Measurements from ENCODE around the gene PHC1.
"Not testable (repeated sequence)": the region's sequence is repeated elsewhere in the genome, so short reads cannot be mapped to it uniquely, and the experiment has no call there.

The PHC1 gene

DNA sequence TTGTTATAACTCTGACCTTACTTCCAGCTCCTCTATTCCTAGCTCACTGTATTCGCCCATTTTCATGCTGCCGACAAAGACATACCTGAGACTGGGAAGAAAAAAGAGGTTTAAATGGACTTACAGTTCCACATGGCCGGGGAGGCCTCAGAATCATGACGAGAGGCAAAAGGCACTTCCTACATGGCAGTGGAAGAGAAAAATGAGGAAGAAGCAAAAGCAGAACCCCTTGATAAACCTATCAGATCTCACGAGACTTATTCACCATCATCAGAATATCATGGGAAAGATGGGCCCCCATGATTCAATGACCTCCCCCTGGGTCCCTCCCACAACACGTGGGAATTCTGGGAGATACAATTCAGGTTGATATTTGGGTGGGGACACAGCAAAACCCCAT, 14.5 kb upstream of the PHC1 start:
- Histone ChIP-seq H3K27me3 (ENCODE audit: low read depth) (no peaks in the 10 kb centered on the region), H3K36me3 (replicated peaks) (no peaks in the 10 kb centered on the region), H3K4me1 (no peaks in the 10 kb centered on the region), H3K9me3 (no peaks in the 10 kb centered on the region), H3K4me3 (no peak overlapping the region)
- in situ Hi-C loops (cut with MboI; ENCODE audit: low sequenced_read_pairs), result no loop called here
- DNase-seq (ENCODE audit: low spot score in 2 of 2), result no peak

DNA sequence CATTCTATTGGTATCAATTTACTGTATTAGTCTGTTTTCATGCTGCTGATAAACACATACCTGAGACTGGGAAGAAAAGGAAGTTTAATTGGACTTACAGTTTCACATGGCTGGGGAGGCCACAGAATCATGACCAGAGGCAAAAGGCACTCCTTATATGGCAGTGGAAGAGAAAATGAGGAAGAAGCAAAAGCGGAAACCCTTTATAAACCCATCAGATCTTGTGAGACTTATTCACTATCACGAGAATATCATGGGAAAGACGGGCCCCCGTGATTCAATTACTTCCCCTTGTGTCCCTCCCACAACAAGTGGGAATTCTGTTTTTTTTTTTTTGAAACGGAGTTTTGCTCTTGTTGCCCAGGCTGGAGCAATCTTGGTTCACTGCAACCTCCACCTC, 11.6 kb upstream of the PHC1 start:
- H3K36me3 ChIP-seq (replicated peaks); H3K4me3 ChIP-seq; H3K27me3 ChIP-seq (ENCODE audit: low read depth); DNase-seq (ENCODE audit: low spot score in 2 of 2); in situ Hi-C loops (cut with MboI; ENCODE audit: low sequenced_read_pairs); H3K9me3 ChIP-seq: not testable (repeated sequence)
- H3K4me1 ChIP-seq, result peaks cover 20% of the 10 kb centered on the region

DNA sequence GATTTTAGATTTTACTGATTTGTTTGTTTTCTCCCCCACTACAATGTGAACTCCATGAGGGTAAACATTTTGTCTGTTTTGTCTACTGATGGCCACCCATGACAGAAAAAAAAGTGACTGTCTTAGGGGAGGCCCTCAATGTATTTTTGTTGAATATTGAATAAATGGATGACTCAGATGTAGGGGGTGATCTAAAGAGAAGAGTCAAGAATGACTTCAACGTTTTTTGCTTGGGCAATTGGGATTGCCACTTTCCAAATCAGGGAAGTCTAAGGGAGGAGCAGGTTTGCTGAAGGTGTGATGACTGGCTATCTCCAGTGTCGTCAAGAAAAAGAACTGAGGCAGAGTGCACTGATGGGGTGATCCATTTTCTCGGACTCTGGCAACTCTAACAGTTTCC, 10.7 kb upstream of the PHC1 start:
- Histone ChIP-seq H3K36me3 (replicated peaks) (no peaks in the 10 kb centered on the region), H3K4me1 (peaks cover 20% of the 10 kb centered on the region), H3K4me3 (no peak overlapping the region), H3K9me3 (no peaks in the 10 kb centered on the region), H3K27me3 (ENCODE audit: low read depth) (no peaks in the 10 kb centered on the region)
- in situ Hi-C loops (cut with MboI; ENCODE audit: low sequenced_read_pairs), result no loop called here
- DNase-seq (ENCODE audit: low spot score in 2 of 2), result no peak

DNA sequence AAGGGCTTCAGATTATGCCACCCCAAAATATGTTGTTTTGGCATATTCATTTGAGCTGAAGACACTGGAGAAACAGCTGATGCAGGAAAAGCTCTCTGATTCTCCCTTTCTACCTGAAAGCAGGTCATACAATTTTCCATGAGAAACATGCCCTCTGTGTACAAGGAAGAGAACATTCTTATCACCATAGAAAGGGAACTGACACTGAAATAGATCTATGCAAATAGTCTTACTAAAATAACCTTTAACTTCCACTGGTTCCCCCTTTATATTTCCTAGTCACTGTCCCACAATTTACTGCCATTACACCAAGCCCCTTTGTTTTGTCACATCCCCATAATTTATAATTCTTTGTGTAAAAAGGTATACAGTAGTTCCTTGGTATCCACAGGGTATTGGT, 9.6 kb upstream of the PHC1 start:
- H3K4me1 ChIP-seq, result peaks cover 20% of the 10 kb centered on the region
- H3K9me3 ChIP-seq, result no peaks in the 10 kb centered on the region
- no peaks in the 10 kb centered on the region for H3K36me3 ChIP-seq (replicated peaks)
- no peaks in the 10 kb centered on the region for H3K27me3 ChIP-seq (ENCODE audit: low read depth)
- no peak overlapping the region for H3K4me3 ChIP-seq
- DNase-seq (ENCODE audit: low spot score in 2 of 2), result no peak
- in situ Hi-C loops (cut with MboI; ENCODE audit: low sequenced_read_pairs), result no loop called here

DNA sequence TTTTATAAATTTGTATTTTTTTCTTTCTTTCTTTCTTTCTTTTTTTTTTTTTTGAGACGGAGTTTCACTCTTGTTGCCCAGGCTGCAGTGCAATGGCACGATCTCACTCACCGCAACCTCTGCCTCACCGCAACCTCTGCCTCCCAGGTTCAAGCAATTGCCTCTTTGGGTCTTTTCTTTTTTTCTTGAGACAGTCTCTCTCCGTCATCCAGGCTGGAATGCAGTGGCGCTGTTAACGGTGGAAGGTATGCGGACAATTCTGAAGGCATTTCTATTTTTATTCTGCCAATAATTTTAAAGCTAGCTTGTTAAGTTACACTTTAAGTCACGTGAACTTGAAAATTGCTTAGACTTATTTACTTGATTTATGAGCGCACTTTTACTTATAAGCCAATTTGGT, 8.8 kb upstream of the PHC1 start:
- no peaks in the 10 kb centered on the region for H3K27me3 ChIP-seq (ENCODE audit: low read depth)
- H3K4me3 ChIP-seq, result no peak overlapping the region
- no peaks in the 10 kb centered on the region for H3K9me3 ChIP-seq
- peaks cover 24% of the 10 kb centered on the region for H3K4me1 ChIP-seq
- no peak for DNase-seq (ENCODE audit: low spot score in 2 of 2)
- no peaks in the 10 kb centered on the region for H3K36me3 ChIP-seq (replicated peaks)
- in situ Hi-C loops (cut with MboI; ENCODE audit: low sequenced_read_pairs), result no loop called here

DNA sequence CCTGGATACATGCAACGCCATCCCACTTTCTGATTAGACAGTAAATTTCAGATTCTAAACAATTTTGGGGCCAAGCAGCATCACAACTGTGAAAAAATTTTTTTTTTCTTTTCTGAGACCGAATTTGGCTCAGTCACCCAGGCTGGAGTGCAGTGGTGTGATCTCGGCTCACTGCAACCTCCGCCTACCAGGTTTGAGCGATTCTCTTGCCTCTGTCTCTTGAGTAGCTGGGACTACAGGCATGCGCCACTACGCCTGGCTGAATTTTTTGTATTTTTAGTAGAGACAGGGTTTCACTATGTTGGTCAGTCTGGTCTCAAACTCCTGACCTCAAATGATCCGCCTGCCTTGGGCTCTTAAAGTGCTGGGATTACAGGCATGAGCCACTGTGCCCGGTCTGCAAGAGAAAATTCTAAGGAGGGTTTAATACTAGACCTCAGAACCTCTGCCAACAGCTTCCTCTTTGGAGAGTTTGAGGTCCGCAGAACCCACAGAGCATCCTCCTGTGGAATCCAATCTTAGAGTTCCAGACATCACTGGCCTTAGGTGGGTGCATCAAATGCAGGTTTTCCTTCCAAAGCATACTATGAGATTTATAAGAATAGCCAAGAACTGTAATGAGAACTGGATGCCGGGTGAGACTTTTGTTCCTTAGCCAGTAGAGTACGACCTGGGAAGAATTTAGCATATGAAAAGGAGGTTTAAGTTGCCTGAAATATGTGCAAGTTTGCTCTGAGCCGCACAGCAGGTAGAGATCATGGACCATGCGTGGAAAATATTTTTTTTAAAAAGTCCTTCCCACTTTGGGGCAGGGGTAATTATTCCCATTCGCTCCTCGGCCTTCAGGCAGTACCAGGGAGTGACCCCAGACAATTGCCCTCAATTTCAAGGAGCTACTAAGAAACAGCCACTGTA, 7.8 kb upstream of the PHC1 start:
- Histone ChIP-seq H3K27me3 (ENCODE audit: low read depth) (no peaks in the 10 kb centered on the region), H3K36me3 (replicated peaks) (no peaks in the 10 kb centered on the region), H3K4me1 (peaks cover 30% of the 10 kb centered on the region), H3K9me3 (no peaks in the 10 kb centered on the region), H3K4me3 (no peak overlapping the region)
- DNase-seq (ENCODE audit: low spot score in 2 of 2), result peak; percentile 44 to 81
- in situ Hi-C loops (cut with MboI; ENCODE audit: low sequenced_read_pairs), result no loop called here

DNA sequence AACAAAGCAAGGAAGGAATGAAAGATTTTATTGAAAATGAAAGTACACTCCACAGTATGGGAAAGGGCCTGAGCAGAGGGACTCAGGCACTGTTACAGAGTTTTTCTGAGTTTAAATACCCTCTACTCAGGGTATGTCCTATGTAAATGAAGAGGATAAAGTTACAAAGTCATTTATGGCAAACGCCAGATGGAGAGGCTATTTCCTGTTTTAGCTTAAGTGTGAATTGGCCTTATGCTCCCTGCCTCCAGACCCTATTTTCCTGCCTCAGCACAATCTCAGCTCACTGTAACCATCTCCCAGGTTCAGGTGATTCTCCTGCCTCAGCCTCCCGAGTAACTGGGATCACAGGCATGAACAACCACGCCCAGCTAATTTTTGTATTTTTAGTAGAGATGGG, 6.8 kb upstream of the PHC1 start:
- Histone ChIP-seq H3K9me3 (no peaks in the 10 kb centered on the region), H3K4me3 (no peak overlapping the region), H3K36me3 (replicated peaks) (no peaks in the 10 kb centered on the region), H3K4me1 (peaks cover 38% of the 10 kb centered on the region), H3K27me3 (ENCODE audit: low read depth) (no peaks in the 10 kb centered on the region)
- in situ Hi-C loops (cut with MboI; ENCODE audit: low sequenced_read_pairs), result no loop called here
- no peak for DNase-seq (ENCODE audit: low spot score in 2 of 2)

DNA sequence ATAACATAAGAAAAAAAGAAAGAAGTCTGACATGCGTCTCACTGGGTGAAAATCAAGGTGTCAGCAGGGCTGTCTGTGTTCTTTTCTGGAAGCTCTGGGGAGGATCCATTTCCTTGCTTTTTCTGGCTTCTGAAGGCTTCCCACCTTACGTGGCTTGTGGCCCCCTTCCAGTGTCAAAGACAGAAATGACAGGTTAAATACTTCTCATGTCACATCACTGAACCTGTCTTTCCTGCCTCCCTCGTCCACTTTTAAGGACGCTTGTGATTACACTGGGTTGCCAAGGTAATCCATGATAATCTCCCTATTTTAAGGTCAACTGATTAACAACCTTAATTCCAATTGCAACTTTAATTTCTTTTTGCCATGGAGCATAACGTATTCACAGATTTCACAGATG, 4.6 kb upstream of the PHC1 start:
- in situ Hi-C loops (cut with MboI; ENCODE audit: low sequenced_read_pairs), result no loop called here
- Histone ChIP-seq H3K4me1 (peaks cover 53% of the 10 kb centered on the region), H3K36me3 (replicated peaks) (no peaks in the 10 kb centered on the region), H3K9me3 (no peaks in the 10 kb centered on the region), H3K4me3 (no peak overlapping the region), H3K27me3 (ENCODE audit: low read depth) (no peaks in the 10 kb centered on the region)
- DNase-seq (ENCODE audit: low spot score in 2 of 2), result no peak

DNA sequence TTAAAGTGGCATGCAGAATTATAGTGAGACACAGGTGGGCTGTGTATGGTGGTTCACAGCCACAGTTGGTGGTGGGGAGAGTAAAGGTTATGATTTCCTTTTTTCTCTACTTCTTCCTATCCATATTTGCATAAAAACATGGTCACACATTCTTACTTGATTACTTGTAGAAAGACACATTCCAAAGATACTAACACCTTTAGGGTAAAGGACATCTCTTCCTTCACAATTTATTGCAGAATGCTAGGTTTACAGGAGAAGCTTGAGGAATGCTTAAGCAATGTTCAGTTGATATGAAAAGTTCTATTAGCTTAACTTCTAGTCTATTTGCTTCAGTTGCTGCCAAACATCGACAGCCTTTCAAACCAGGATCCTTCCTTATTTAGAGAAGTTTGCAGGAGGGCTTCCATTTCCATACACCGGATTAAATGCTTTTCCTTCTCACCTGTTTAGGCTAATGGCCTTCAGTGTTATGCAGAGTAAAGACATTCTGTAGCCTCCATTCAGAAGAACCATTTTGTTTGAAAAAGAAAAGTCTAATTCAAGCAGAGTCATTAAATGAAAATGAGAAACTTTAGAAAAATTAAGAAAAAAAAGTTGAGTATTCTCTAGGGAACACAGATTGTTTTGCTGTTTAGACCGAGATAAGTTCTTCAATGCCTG, 2.6 kb upstream of the PHC1 start:
- DNase-seq (ENCODE audit: low spot score in 2 of 2), result peak; percentile 33 to 89
- in situ Hi-C loops (cut with MboI; ENCODE audit: low sequenced_read_pairs), result no loop called here
- Histone ChIP-seq H3K27me3 (ENCODE audit: low read depth) (no peaks in the 10 kb centered on the region), H3K4me1 (peaks cover 53% of the 10 kb centered on the region), H3K36me3 (replicated peaks) (no peaks in the 10 kb centered on the region), H3K4me3 (no peak overlapping the region), H3K9me3 (no peaks in the 10 kb centered on the region)

DNA sequence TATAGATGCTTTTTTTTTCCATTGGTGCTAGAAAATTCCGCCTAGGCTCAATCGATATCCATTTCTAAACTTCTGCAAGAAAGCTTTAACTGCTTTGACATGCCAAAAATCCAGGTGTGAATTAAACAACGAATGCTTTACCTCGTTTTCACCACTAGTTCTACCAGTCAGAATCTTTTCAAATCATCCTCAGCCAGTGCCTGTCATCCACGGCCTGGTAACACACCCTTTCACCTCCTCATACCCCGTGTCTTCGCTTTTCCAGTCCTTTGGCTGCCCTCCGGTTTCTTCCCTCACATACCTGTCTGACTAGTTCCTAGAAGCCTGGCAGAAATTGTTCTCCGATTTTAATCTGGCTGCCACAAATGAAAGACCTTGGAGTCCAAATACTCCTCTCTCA, 1.4 kb upstream of the PHC1 start:
- Histone ChIP-seq H3K27me3 (ENCODE audit: low read depth) (no peaks in the 10 kb centered on the region), H3K4me3 (no peak overlapping the region), H3K4me1 (peaks cover 43% of the 10 kb centered on the region), H3K9me3 (no peaks in the 10 kb centered on the region), H3K36me3 (replicated peaks) (no peaks in the 10 kb centered on the region)
- peak; percentile 12 to 26 for DNase-seq (ENCODE audit: low spot score in 2 of 2)
- in situ Hi-C loops (cut with MboI; ENCODE audit: low sequenced_read_pairs), result no loop called here

DNA sequence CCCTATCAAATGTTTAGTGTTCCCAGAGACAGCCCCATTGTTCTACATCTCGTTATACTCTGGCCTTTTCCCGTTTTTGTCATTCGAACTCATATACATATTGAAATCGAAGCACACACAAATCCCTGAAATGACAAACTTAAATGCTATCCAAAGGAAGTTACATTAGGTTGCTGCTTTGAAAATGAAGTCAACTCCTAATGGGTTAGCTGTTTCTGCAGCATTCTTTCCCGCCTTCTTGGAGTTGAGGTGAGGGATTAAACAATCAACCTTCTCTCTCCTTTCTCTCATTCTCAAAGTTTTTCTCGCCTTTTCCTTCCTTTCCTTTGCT, 642 bp upstream of the PHC1 start:
- Histone ChIP-seq H3K9me3 (no peaks in the 10 kb centered on the region), H3K27me3 (ENCODE audit: low read depth) (no peaks in the 10 kb centered on the region), H3K4me1 (peaks cover 43% of the 10 kb centered on the region), H3K36me3 (replicated peaks) (no peaks in the 10 kb centered on the region), H3K4me3 (peak overlapping the region; percentile 63)
- no peak for DNase-seq (ENCODE audit: low spot score in 2 of 2)
- in situ Hi-C loops (cut with MboI; ENCODE audit: low sequenced_read_pairs), result no loop called here

DNA sequence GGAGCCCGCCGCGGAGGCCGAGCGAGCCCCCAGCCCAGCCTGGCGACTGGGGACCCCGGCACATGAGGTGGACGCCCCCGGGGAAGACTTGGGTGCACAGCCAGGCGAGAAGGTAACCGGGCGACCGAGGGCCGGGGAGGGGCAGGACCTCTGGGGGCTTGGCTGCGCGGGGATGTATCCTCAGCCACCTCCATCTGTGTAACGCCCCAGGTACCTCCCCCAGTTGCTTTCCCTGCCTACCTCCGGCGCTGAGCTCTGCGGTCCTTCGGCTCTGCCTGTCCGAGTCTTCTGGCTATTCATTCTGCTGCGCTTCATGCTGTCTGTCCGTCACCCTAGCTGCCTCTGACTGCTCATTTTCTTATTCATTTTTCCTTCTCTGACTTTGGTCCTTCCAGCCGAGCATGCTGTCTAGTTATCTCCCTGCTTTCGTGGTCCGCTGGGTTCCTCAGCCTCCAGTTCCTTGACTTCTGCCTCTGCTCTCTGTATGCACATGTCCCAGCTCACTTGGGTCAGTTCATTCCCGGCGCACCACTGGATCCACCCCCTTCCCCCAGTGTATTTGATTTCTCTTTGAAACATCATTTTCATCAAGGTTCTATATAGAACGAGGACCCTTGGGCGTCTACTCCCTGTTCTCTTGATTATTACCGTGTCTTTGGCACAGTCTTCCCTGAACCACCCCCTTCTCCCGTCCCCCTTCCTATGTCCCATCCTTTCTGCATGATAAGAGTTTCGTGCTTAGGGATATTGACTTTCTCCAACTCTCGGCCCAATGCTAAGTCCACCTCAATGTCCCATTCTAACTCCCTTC, 612 bp downstream of the PHC1 start:
- Histone ChIP-seq H3K9me3 (no peaks in the 10 kb centered on the region), H3K27me3 (ENCODE audit: low read depth) (no peaks in the 10 kb centered on the region), H3K36me3 (replicated peaks) (no peaks in the 10 kb centered on the region; the same call in 1 of the 2 replicates), H3K4me1 (peaks cover 43% of the 10 kb centered on the region), H3K4me3 (peak overlapping the region; percentile 63)
- DNase-seq (ENCODE audit: low spot score in 2 of 2), result peak; percentile 62 to 79
- in situ Hi-C loops (cut with MboI; ENCODE audit: low sequenced_read_pairs), result no loop called here

DNA sequence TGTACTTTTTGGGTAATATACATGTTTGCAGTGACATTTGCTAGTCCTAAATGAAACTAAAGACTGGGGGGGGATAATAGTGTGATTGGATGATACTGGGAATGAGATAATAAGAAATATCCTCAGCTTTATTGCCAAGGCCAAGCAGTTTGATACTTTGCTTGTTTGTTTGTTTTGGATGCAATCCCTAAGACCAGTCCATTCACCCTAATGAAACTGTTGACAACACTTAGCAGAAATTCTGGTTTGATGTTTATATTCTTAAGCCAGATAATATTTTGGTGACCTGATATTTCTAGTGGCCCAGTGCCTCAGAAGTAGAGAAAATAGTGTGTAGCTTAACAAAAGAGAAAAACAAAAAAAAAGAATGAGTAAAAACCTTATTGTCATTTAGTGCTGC, 1.8 kb downstream of the PHC1 start:
- no peak overlapping the region for H3K4me3 ChIP-seq
- in situ Hi-C loops (cut with MboI; ENCODE audit: low sequenced_read_pairs), result no loop called here
- H3K4me1 ChIP-seq, result peaks cover 37% of the 10 kb centered on the region
- no peak for DNase-seq (ENCODE audit: low spot score in 2 of 2)
- H3K27me3 ChIP-seq (ENCODE audit: low read depth), result no peaks in the 10 kb centered on the region
- H3K9me3 ChIP-seq, result no peaks in the 10 kb centered on the region
- peaks cover 4% of the 10 kb centered on the region; the same call in 1 of the 2 replicates for H3K36me3 ChIP-seq (replicated peaks)

DNA sequence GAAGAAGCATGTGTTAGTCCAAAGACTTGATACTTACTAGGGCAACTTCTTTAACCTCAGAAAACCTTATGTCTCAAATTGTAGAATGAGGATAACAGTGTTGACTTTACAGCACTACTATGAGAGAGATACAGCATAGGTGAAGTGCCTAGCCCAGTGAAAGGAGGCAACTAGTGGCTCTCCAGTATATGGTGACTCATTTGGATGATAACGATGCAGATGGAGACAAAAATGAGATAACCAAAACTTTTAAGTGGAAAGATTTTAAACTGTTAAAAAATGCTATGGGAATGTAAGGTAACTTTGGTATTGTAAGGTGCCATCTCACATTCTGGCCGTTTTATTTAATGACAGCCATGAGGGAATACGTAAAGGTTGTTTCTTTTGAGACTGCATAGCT, 2.7 kb downstream of the PHC1 start:
- H3K27me3 ChIP-seq (ENCODE audit: low read depth), result no peaks in the 10 kb centered on the region
- no peak overlapping the region for H3K4me3 ChIP-seq
- in situ Hi-C loops (cut with MboI; ENCODE audit: low sequenced_read_pairs), result no loop called here
- H3K36me3 ChIP-seq (replicated peaks), result peaks cover 11% of the 10 kb centered on the region
- H3K9me3 ChIP-seq, result no peaks in the 10 kb centered on the region
- DNase-seq (ENCODE audit: low spot score in 2 of 2), result no peak
- peaks cover 30% of the 10 kb centered on the region for H3K4me1 ChIP-seq
